SK-N-MC (cell line): ENCODE data around the gene KRTAP17-1.

ENCODE experiments used
- DNase-seq: peaks from one replicate; pipeline ENCODE4 v3.0.0-alpha.2; 2011; ENCODE audit warnings: low read depth, low spot score
- H3K27ac ChIP-seq: fragments of 200-600 bp; sonication (generic); 2 replicates; pipeline ENCODE4 v1.5.1; 2016; ENCODE audit warnings: mixed run types
- H3K36me3 ChIP-seq: fragments of 200-600 bp; sonication (generic); 2 replicates; pipeline ENCODE4 v1.6.1; 2017; ENCODE audit warnings: antibody characterized with exemption, low read length, mixed read lengths; ENCODE audit not compliant: insufficient read depth
- H3K4me3 ChIP-seq: fragments of 200-600 bp; sonication (generic); 2 replicates; pipeline ENCODE4 v1.5.1; 2016
- H3K9ac ChIP-seq: fragments of 200-600 bp; sonication (generic); 2 replicates; pipeline ENCODE4 v1.8.0; 2017; ENCODE audit warnings: mixed run types, mixed read lengths; ENCODE audit not compliant: insufficient read length
- H3K9me3 ChIP-seq: fragments of 200-600 bp; sonication (generic); 2 replicates; pipeline ENCODE4 v1.6.1; 2017; ENCODE audit warnings: low read depth, mild to moderate bottlenecking, antibody characterized with exemption, low read length, moderate library complexity, mixed read lengths
- EZH2 ChIP-seq: fragments of 200-600 bp; sonication (generic); IDR thresholded peaks from one replicate; pipeline ENCODE4 v1.6.1; 2017; ENCODE audit warnings: antibody characterized with exemption
- FOXP2 ChIP-seq: optimal IDR thresholded peaks from 2 replicates; pipeline ENCODE3; 2011; ENCODE audit warnings: mild to moderate bottlenecking, moderate library complexity; ENCODE audit not compliant: insufficient read depth; ENCODE audit errors: extremely low read length, control extremely low read depth
- POLR2AphosphoS5 ChIP-seq: IDR thresholded peaks from 2 replicates; pipeline ENCODE4 v1.6.1; 2012; ENCODE audit warnings: mild to moderate bottlenecking, low read depth, low read length, borderline replicate concordance

The KRTAP17-1 gene

GRCh38 chr17:41318231-41318630 lies 2.7 kb upstream of the KRTAP17-1 start:
- TF ChIP-seq EZH2, result no peak
- TF ChIP-seq FOXP2, result no peak
- TF ChIP-seq POLR2AphosphoS5, result no peak
- no peak for DNase-seq
- H3K9me3 ChIP-seq, result peaks cover 10% of the 10 kb centered on the region; the same call in 1 of the 2 replicates
- H3K27ac ChIP-seq, result no peak overlapping the region
- no peak overlapping the region for H3K9ac ChIP-seq
- no peak overlapping the region for H3K4me3 ChIP-seq
- 0 out of 2 replicates have a peak, but pooled peaks cover 7% of the 10 kb centered on the region for H3K36me3 ChIP-seq

GRCh38 chr17:41315814-41316445 lies 420 bp upstream of the KRTAP17-1 start:
- Histone ChIP-seq H3K9me3 (peaks cover 10% of the 10 kb centered on the region; the same call in 1 of the 2 replicates), H3K36me3 (0 out of 2 replicates have a peak, but pooled peaks cover 7% of the 10 kb centered on the region), H3K9ac (no peak overlapping the region), H3K4me3 (no peak overlapping the region), H3K27ac (no peak overlapping the region)
- TF ChIP-seq POLR2AphosphoS5, result no peak
- TF ChIP-seq EZH2, result no peak
- no peak for TF ChIP-seq FOXP2
- no peak for DNase-seq

GRCh38 chr17:41311111-41311510 lies 4.4 kb downstream of the KRTAP17-1 start:
- Histone ChIP-seq H3K27ac (no peak overlapping the region), H3K9me3 (no peaks in the 10 kb centered on the region), H3K36me3 (no peaks in the 10 kb centered on the region), H3K9ac (no peak overlapping the region), H3K4me3 (no peak overlapping the region)
- no peak for TF ChIP-seq POLR2AphosphoS5
- no peak for TF ChIP-seq FOXP2
- TF ChIP-seq EZH2, result no peak
- no peak for DNase-seq

- TF ChIP-seq FOXP2, result no peak
- TF ChIP-seq POLR2AphosphoS5, result no peak
- no peak for TF ChIP-seq EZH2
- no peak for DNase-seq
- Histone ChIP-seq H3K27ac (no peak within 1 kb of the TSS), H3K9me3 (no peaks in the 10 kb centered on the region), H3K9ac (no peak within 1 kb of the TSS), H3K4me3 (no peak within 1 kb of the TSS), H3K36me3 (no peaks in the 10 kb centered on the region)
Observed at GRCh38 chr17:41308918-41309359, 6.6 kb downstream of the KRTAP17-1 start, which contains the start of gene KRTAP16-1. Gene KRTAP16-1 (minus strand): TSS chr17:41309309. CDS start chr17:41309253, 56 bp downstream.

- no peaks in the 10 kb centered on the region for H3K36me3 ChIP-seq
- H3K27ac ChIP-seq, result no peak overlapping the region
- no peaks in the 10 kb centered on the region for H3K9me3 ChIP-seq
- no peak overlapping the region for H3K9ac ChIP-seq
- no peak for TF ChIP-seq POLR2AphosphoS5
- no peak for TF ChIP-seq EZH2
- TF ChIP-seq FOXP2, result no peak
- no peak for DNase-seq
- no peak overlapping the region for H3K4me3 ChIP-seq
Observed at GRCh38 chr17:41308251-41308917, 7.1 kb downstream of the KRTAP17-1 start.

- Histone ChIP-seq H3K9me3 (no peaks in the 10 kb centered on the region), H3K27ac (no peak overlapping the region), H3K4me3 (no peak overlapping the region), H3K36me3 (no peaks in the 10 kb centered on the region), H3K9ac (no peak overlapping the region)
- no peak for DNase-seq
- TF ChIP-seq FOXP2, result no peak
- TF ChIP-seq POLR2AphosphoS5, result no peak
- no peak for TF ChIP-seq EZH2
Observed at GRCh38 chr17:41307647-41308046, 7.9 kb downstream of the KRTAP17-1 start.

- no peak for TF ChIP-seq EZH2
- TF ChIP-seq POLR2AphosphoS5, result no peak
- no peak for TF ChIP-seq FOXP2
Observed at GRCh38 chr17:41304091-41304490, 11.4 kb downstream of the KRTAP17-1 start.

GRCh38 chr17:41302981-41303380 lies 12.5 kb downstream of the KRTAP17-1 start:
- Histone ChIP-seq H3K27ac (no peak overlapping the region), H3K4me3 (no peak overlapping the region), H3K9me3 (no peaks in the 10 kb centered on the region), H3K9ac (no peak overlapping the region), H3K36me3 (no peaks in the 10 kb centered on the region)
- no peak for DNase-seq
- TF ChIP-seq FOXP2 (no peak), POLR2AphosphoS5 (no peak), EZH2 (no peak)

More at GRCh38 chr17:41304091-41304490, 11.4 kb downstream of the KRTAP17-1 start:
- no peak overlapping the region for H3K9ac ChIP-seq
- no peak for DNase-seq
- H3K36me3 ChIP-seq, result no peaks in the 10 kb centered on the region
- no peak overlapping the region for H3K4me3 ChIP-seq
- no peak overlapping the region for H3K27ac ChIP-seq
- H3K9me3 ChIP-seq, result no peaks in the 10 kb centered on the region
